MM.1S (cell line): Measurements from ENCODE around the gene ZNF737.
"Not testable (repeated sequence)": the region's sequence is repeated elsewhere in the genome, so short reads cannot be mapped to it uniquely, and the experiment has no call there.

ENCODE experiments used
- EZH2 ChIP-seq: fragments of 300-600 bp; sonication (generic); optimal IDR thresholded peaks from 2 replicates; pipeline ENCODE3; 2017; ENCODE audit warnings: low read depth, mild to moderate bottlenecking, antibody characterized with exemption, low read length, mixed read lengths
- TF ChIP-seq, protein P1 (sequence below): fragments of 300-600 bp; sonication (generic); IDR thresholded peaks from 2 replicates; pipeline ENCODE4 v1.5.1; 2016; ENCODE audit warnings: antibody characterized with exemption, low read length, mixed read lengths

DNA sequence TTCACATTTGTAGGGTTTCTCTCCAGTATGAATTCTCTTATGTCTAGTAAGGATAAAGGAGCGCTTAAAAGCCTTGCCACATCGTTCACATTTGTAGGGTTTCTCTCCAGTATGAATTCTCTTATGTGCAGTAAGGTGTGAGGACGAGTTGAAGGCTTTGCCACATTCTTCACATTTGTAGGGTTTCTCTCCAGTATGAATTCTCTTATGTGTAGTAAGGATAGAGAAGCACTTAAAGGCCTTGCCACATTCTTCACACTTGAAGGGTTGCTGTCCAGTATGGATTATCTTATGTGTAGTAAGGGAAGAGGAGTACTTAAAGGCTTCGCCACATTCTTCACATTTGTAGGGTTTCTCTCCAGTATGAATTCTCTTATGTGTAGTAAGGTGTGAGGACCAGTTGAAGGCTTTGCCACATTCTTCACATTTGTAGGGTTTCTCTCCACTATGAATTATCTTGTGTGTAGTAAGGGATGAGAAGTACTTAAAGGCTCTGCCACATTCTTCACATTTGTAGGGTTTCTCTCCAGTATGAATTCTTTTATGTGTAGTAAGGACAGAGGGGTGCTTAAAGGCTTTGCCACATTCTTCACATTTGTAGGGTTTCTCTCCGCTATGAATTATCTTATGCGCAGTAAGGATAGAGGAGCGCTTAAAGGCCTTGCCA lies 20.8 kb downstream of the ZNF737 start:
- TF ChIP-seq, protein P1, sequence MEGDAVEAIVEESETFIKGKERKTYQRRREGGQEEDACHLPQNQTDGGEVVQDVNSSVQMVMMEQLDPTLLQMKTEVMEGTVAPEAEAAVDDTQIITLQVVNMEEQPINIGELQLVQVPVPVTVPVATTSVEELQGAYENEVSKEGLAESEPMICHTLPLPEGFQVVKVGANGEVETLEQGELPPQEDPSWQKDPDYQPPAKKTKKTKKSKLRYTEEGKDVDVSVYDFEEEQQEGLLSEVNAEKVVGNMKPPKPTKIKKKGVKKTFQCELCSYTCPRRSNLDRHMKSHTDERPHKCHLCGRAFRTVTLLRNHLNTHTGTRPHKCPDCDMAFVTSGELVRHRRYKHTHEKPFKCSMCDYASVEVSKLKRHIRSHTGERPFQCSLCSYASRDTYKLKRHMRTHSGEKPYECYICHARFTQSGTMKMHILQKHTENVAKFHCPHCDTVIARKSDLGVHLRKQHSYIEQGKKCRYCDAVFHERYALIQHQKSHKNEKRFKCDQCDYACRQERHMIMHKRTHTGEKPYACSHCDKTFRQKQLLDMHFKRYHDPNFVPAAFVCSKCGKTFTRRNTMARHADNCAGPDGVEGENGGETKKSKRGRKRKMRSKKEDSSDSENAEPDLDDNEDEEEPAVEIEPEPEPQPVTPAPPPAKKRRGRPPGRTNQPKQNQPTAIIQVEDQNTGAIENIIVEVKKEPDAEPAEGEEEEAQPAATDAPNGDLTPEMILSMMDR = not testable (repeated sequence)
- not testable (repeated sequence) for TF ChIP-seq EZH2
